ENCODE data around the gene THPO. TPM values are rescaled to one million over a fixed set of nuclear protein-coding genes. Genes with fewer than 3 reads are reported as not detected.

THPO gene
- total and polyA plus RNA-seq, 2 experiments from 2014 or later: 0.14 to 1.9 TPM

GRCh38 chr3:184366619-184367289, 11.3 kb downstream of the THPO start:
- Histone ChIP-seq H2AFZ (no peak overlapping the region), H3F3A (replicated peaks; ENCODE audit: low read depth) (peaks cover 14% of the 10 kb centered on the region; the same call in 1 of the 2 replicates), H3K4me2 (no peak overlapping the region), H3K9me2 (ENCODE audit: insufficient read depth) (no peaks in the 10 kb centered on the region), H3K36me3 (ENCODE audit: insufficient read depth) (peaks cover 24% of the 10 kb centered on the region), H3K4me3 (no peak overlapping the region), H3K79me2 (replicated peaks; ENCODE audit: insufficient read depth) (peaks cover 26% of the 10 kb centered on the region), H4K20me1 (replicated peaks; ENCODE audit: insufficient read depth) (peaks cover 14% of the 10 kb centered on the region; the same call in 1 of the 2 replicates), H3K27me3 (ENCODE audit: insufficient read depth) (no peaks in the 10 kb centered on the region), H3K27ac (ENCODE audit: low read depth) (no peak overlapping the region), H3K4me1 (ENCODE audit: insufficient read depth) (peaks cover 17% of the 10 kb centered on the region)
- peaks cover 11% of the 10 kb centered on the region for H3K27me3 Mint-ChIP-seq (ENCODE audit: insufficient read depth, low read depth, poor library complexity)
- ATAC-seq (no peak), DNase-seq (ENCODE audit: low spot score) (no peak)
- no peak overlapping the region for H3K4me3 Mint-ChIP-seq
- H3K9me3 Mint-ChIP-seq: peaks cover 2% of the 10 kb centered on the region; the same call in 1 of the 3 replicates
- peaks cover 27% of the 10 kb centered on the region for H3K4me1 Mint-ChIP-seq
- no peak overlapping the region for H3K27ac Mint-ChIP-seq
- TF ChIP-seq NANOG (IDR thresholded peaks at IDR 0.05; ENCODE audit: borderline replicate concordance): no peak
- TF ChIP-seq ZNF114 (CRISPR knock-in tag; IDR thresholded peaks at IDR 0.05): no peak
- H3K36me3 Mint-ChIP-seq (ENCODE audit: low read depth): peaks cover 57% of the 10 kb centered on the region

GRCh38 chr3:184362668-184363546, 15.1 kb downstream of the THPO start:
- H2AFZ ChIP-seq: peak overlapping the region; percentile 43; the same call in 1 of the 2 replicates
- H3K79me2 ChIP-seq (replicated peaks; ENCODE audit: insufficient read depth): peaks cover 26% of the 10 kb centered on the region
- peaks cover 3% of the 10 kb centered on the region; the same call in 1 of the 2 replicates for H3F3A ChIP-seq (replicated peaks; ENCODE audit: low read depth)
- Mint-ChIP-seq H3K4me3 (peak overlapping the region; percentile 99), H3K27me3 (ENCODE audit: insufficient read depth, low read depth, poor library complexity) (peaks cover 22% of the 10 kb centered on the region), H3K4me1 (peaks cover 25% of the 10 kb centered on the region), H3K9me3 (peaks cover 2% of the 10 kb centered on the region; the same call in 1 of the 3 replicates), H3K27ac (peak overlapping the region; percentile 97), H3K36me3 (ENCODE audit: low read depth) (peaks cover 44% of the 10 kb centered on the region)
- peaks cover 17% of the 10 kb centered on the region for H3K36me3 ChIP-seq (ENCODE audit: insufficient read depth)
- peak overlapping the region; percentile 82 for H3K4me3 ChIP-seq
- H3K27ac ChIP-seq (ENCODE audit: low read depth): peak overlapping the region; percentile 90
- peaks cover 3% of the 10 kb centered on the region; the same call in 1 of the 2 replicates for H4K20me1 ChIP-seq (replicated peaks; ENCODE audit: insufficient read depth)
- peaks cover 19% of the 10 kb centered on the region for H3K4me1 ChIP-seq (ENCODE audit: insufficient read depth)
- H3K27me3 ChIP-seq (ENCODE audit: insufficient read depth): peaks cover 14% of the 10 kb centered on the region
- DNase-seq (ENCODE audit: low spot score) (peak; percentile 99), ATAC-seq (peak; percentile 73)
- TF ChIP-seq POLR2AphosphoS5 (IDR thresholded peaks at IDR 0.05; ENCODE audit: low read depth): peak; percentile 90
- peak; percentile 66 for TF ChIP-seq CREB1 (CRISPR knock-in tag; IDR thresholded peaks at IDR 0.05; ENCODE audit: low read depth)
- no peak for TF ChIP-seq EZH2 (IDR thresholded peaks at IDR 0.05; ENCODE audit: low read depth, unreplicated experiment)
- TF ChIP-seq CTCF (conservative IDR thresholded peaks at IDR 0.05; ENCODE audit: low read depth in 2 of 2): peak; percentile 45 to 71
- TF ChIP-seq EZH2phosphoT487 (IDR thresholded peaks at IDR 0.05; ENCODE audit: unreplicated experiment): no peak
- TF ChIP-seq ETS1 (IDR thresholded peaks at IDR 0.05): peak; percentile 83
- no peak for TF ChIP-seq STAT1 (IDR thresholded peaks at IDR 0.05; ENCODE audit: unreplicated experiment)
- no peak for TF ChIP-seq NANOG (IDR thresholded peaks at IDR 0.05; ENCODE audit: borderline replicate concordance)
- TF ChIP-seq ZNF331 (CRISPR knock-in tag; IDR thresholded peaks at IDR 0.05; ENCODE audit: low read depth): no peak
- no peaks in the 10 kb centered on the region for H3K9me2 ChIP-seq (ENCODE audit: insufficient read depth)
- peak overlapping the region; percentile 96 for H3K4me2 ChIP-seq
